B cell (primary cell): ENCODE measurements around the gene RNF166. TPM values are rescaled to one million over a fixed set of nuclear protein-coding genes. Genes with fewer than 3 reads are reported as not detected.
A peak's percentile ranks its signal among the peaks of the same experiment; 100 is the strongest.

Experiments used
- ATAC-seq: fragments of 200-7000 bp; cut with Tn5 transposase; one replicate; pipeline ENCODE4 v1.10.0; 2021; ENCODE audit warnings: low read depth, mild to moderate bottlenecking, moderate number of reproducible peaks, moderate library complexity
- CTCF ChIA-PET: fragments of 350-600 bp; sonication (Branson Sonifier 250); formaldehyde crosslinking; loops from one replicate; lab custom pipeline; 2021; ENCODE audit warnings: antibody characterized with exemption, inconsistent platforms; lab: Charles Lee
- POLR2A ChIA-PET: fragments of 350-600 bp; sonication (Branson Sonifier 250); formaldehyde crosslinking; loops from one replicate; lab custom pipeline; 2021; ENCODE audit warnings: antibody characterized with exemption; lab: Charles Lee
- DNase-seq: peaks from one replicate; pipeline ENCODE4 v3.0.0; 2013
- H2AFZ ChIP-seq: 2 replicates; pipeline ENCODE4 v1.6.1; 2012; ENCODE audit warnings: mild to moderate bottlenecking, low read depth, low read length; ENCODE audit not compliant: insufficient read depth, poor library complexity, severe bottlenecking
- H3K27ac ChIP-seq, 2 donors: 1 replicate in 1 of 2; 2 replicates in 1 of 2; pipeline ENCODE4 v1.5.1; 2012 to 2013; ENCODE audit warnings: low read length in 2 of 2, mild to moderate bottlenecking in 2 of 2, moderate library complexity in 1 of 2
- H3K27me3 ChIP-seq, 4 experiments: fragments of 200-600 bp in 1 of 4; sonication (generic) in 1 of 4; replicated peaks in 1 of 4; 1 replicate in 2 of 4; 2 replicates in 2 of 4; pipeline versions ENCODE4 v1.6.1 to v1.7.0; 2013 to 2016; ENCODE audit warnings: low read length in 3 of 4, mild to moderate bottlenecking in 2 of 4, mixed read lengths in 1 of 4, moderate library complexity in 1 of 4; ENCODE audit not compliant: insufficient read depth in 4 of 4, control insufficient read depth in 3 of 4; ENCODE audit errors: control extremely low read depth in 1 of 4
- H3K36me3 ChIP-seq, 2 experiments: replicated peaks in 1 of 2; 1 replicate in 1 of 2; 2 replicates in 1 of 2; pipeline versions ENCODE4 v1.6.1 to v1.7.1; 2013; ENCODE audit warnings: low read length in 1 of 2; ENCODE audit not compliant: insufficient read depth in 2 of 2, control insufficient read depth in 1 of 2; ENCODE audit errors: control extremely low read depth in 1 of 2, extremely low read depth in 1 of 2
- H3K4me1 ChIP-seq, 2 donors: fragments of 200-600 bp in 1 of 2; sonication (generic) in 1 of 2; 1 replicate in 1 of 2; 2 replicates in 1 of 2; pipeline versions ENCODE4 v1.5.1 to v1.6.1; 2013 to 2017; ENCODE audit warnings: low read length in 2 of 2; ENCODE audit not compliant: control insufficient read depth in 2 of 2, insufficient read depth in 2 of 2
- H3K4me2 ChIP-seq: replicated peaks from 2 replicates; pipeline ENCODE3; 2012; ENCODE audit warnings: mild to moderate bottlenecking, low read depth, low read length; ENCODE audit not compliant: poor library complexity, severe bottlenecking
- H3K4me3 ChIP-seq, 5 experiments: fragments of 200-600 bp in 1 of 5; sonication (generic) in 1 of 5; 1 replicate in 3 of 5; 2 replicates in 2 of 5; pipeline versions ENCODE4 v1.5.1 to v1.7.0; 2011 to 2016; ENCODE audit warnings: low read length in 4 of 5, mild to moderate bottlenecking in 4 of 5, low read depth in 2 of 5, control low read depth in 1 of 5, moderate library complexity in 1 of 5; ENCODE audit not compliant: insufficient read depth in 1 of 5; ENCODE audit errors: control extremely low read depth in 1 of 5, extremely low read depth in 1 of 5
- H3K79me2 ChIP-seq: fragments of 200-600 bp; sonication (generic); one replicate; pipeline ENCODE4 v1.6.0; 2016; ENCODE audit warnings: low read length; ENCODE audit not compliant: control insufficient read depth, insufficient read depth
- H3K9ac ChIP-seq: fragments of 200-600 bp; sonication (generic); 2 replicates; pipeline ENCODE4 v1.6.1; 2017; ENCODE audit warnings: mild to moderate bottlenecking, low read length, moderate library complexity
- H3K9me3 ChIP-seq, 3 donors: one replicate each; pipeline versions ENCODE4 v1.6.1 to v1.7.1; 2013; ENCODE audit warnings: low read length in 2 of 3; ENCODE audit not compliant: control insufficient read depth in 2 of 3, insufficient read depth in 1 of 3; ENCODE audit errors: control extremely low read depth in 1 of 3
- H4K20me1 ChIP-seq: 2 replicates; pipeline ENCODE4 v1.6.0; 2012; ENCODE audit warnings: mild to moderate bottlenecking, low read length; ENCODE audit not compliant: insufficient read depth, control insufficient read depth, poor library complexity, severe bottlenecking
- H3K27ac Mint-ChIP-seq: one replicate; pipeline ENCODE4 v1.8.0; 2021; ENCODE audit warnings: mixed read lengths
- H3K27me3 Mint-ChIP-seq: one replicate; pipeline ENCODE4 v1.8.0; 2021; ENCODE audit warnings: mixed read lengths
- H3K4me1 Mint-ChIP-seq: one replicate; pipeline ENCODE4 v1.8.0; 2021; ENCODE audit warnings: mixed read lengths
- H3K4me3 Mint-ChIP-seq: one replicate; pipeline ENCODE4 v1.8.0; 2021; ENCODE audit warnings: mixed read lengths
- H3K9me3 Mint-ChIP-seq: one replicate; pipeline ENCODE4 v1.8.0; 2022; ENCODE audit warnings: mixed read lengths; ENCODE audit not compliant: insufficient read depth
- EZH2 ChIP-seq: IDR thresholded peaks from 2 replicates; pipeline ENCODE4 v1.6.1; 2012; ENCODE audit warnings: borderline replicate concordance, low read depth, mild to moderate bottlenecking, moderate library complexity, low read length; ENCODE audit not compliant: insufficient read depth, poor library complexity, severe bottlenecking
- WGBS: methylation state at CpG from one replicate; pipeline ENCODE4 v1.1.5; 2013; ENCODE audit warnings: missing lambda C conversion rate; ENCODE audit not compliant: insufficient coverage; 5-methylcytosine and 5-hydroxymethylcytosine counted together
- intact Hi-C: fragments of 100-400 bp; cut with micrococcal nuclease; formaldehyde crosslinking; loops from one replicate; pipeline ENCODE4 v1.10.0; 2022
- polyA plus RNA-seq: library from polyadenylated mRNA; depleted of rRNA; stranded (reverse); fragments of >200 nt; gene quantifications from 2 replicates; pipeline ENCODE4 v1.2.3, GENCODE V29; 2012
- total RNA-seq, 2 donors: library from RNA; stranded (reverse); fragments of 120-200 nt in 1 of 2; gene quantifications; 1 replicate in 1 of 2; 2 replicates in 1 of 2; pipeline versions ENCODE4 v1.2.3 to v1.2.4, GENCODE V29; 2013 to 2022
- TF ChIP-seq, protein P1 (sequence below): fragments of 200-600 bp; IDR thresholded peaks from one replicate; pipeline ENCODE4 v1.8.0; 2022; ENCODE audit warnings: antibody characterized with exemption, mild to moderate bottlenecking

The RNF166 gene
- total and polyA plus RNA-seq, 2 donors (not counting 1 experiment from before 2014, with no cell fraction given): 64.1 to 65.0 TPM

- peak; percentile 58 for ATAC-seq
- Histone ChIP-seq H3K4me1 (peaks cover 20 to 39% of the 10 kb centered on the region in 2 donors), H3K4me2 (peak overlapping the region; percentile 73), H3K36me3 (peaks cover 0 to 21% of the 10 kb centered on the region in 2 experiments), H3K27ac (no peak overlapping the region), H3K9ac (peak overlapping the region; percentile 23), H3K27me3 (no peaks in the 10 kb centered on the region), H3K4me3 (peak overlapping the region in 1 of 5 experiments; percentile 12), H3K9me3 (peaks cover 0 to 4% (median 0%) of the 10 kb centered on the region in 3 donors), H2AFZ (no peak overlapping the region), H3K79me2 (peaks cover 6% of the 10 kb centered on the region), H4K20me1 (peaks cover 13% of the 10 kb centered on the region)
- intact Hi-C loops: no loop called here
- peak overlapping the region; percentile 76 for H3K27ac Mint-ChIP-seq
- no peaks in the 10 kb centered on the region for H3K9me3 Mint-ChIP-seq
- ChIA-PET CTCF (interaction anchor here (1.3 kb wide), 1 partner anchor 45 kb away, joined by 4 read pairs; no protein-coding TSS in a partner anchor), POLR2A (interaction anchor here (1.4 to 1.7 kb wide), 2 partner anchors 9 to 10 kb away, joined by 8 to 9 read pairs; no protein-coding TSS in a partner anchor)
- no peaks in the 10 kb centered on the region for H3K27me3 Mint-ChIP-seq
- TF ChIP-seq EZH2: no peak
- TF ChIP-seq, protein P1, sequence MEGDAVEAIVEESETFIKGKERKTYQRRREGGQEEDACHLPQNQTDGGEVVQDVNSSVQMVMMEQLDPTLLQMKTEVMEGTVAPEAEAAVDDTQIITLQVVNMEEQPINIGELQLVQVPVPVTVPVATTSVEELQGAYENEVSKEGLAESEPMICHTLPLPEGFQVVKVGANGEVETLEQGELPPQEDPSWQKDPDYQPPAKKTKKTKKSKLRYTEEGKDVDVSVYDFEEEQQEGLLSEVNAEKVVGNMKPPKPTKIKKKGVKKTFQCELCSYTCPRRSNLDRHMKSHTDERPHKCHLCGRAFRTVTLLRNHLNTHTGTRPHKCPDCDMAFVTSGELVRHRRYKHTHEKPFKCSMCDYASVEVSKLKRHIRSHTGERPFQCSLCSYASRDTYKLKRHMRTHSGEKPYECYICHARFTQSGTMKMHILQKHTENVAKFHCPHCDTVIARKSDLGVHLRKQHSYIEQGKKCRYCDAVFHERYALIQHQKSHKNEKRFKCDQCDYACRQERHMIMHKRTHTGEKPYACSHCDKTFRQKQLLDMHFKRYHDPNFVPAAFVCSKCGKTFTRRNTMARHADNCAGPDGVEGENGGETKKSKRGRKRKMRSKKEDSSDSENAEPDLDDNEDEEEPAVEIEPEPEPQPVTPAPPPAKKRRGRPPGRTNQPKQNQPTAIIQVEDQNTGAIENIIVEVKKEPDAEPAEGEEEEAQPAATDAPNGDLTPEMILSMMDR: no peak
- H3K4me3 Mint-ChIP-seq: peak overlapping the region; percentile 69
- WGBS: 16% methylated on average over 26 of the region's 26 CpGs
- peak; percentile 58 for DNase-seq
- peaks cover 27% of the 10 kb centered on the region for H3K4me1 Mint-ChIP-seq
Observed at GRCh38 chr16:88691924-88692560, 14.2 kb downstream of the RNF166 start.
